DMS53 (cell line): ENCODE measurements around the gene PDCD11.
"Not testable (repeated sequence)": the region's sequence is repeated elsewhere in the genome, so short reads cannot be mapped to it uniquely, and the experiment has no call there.

Experiments used
- DNase-seq: peaks from one replicate; lab custom pipeline; 2025; lab: John Stamatoyannopoulos, UW

Gene PDCD11, protein sequence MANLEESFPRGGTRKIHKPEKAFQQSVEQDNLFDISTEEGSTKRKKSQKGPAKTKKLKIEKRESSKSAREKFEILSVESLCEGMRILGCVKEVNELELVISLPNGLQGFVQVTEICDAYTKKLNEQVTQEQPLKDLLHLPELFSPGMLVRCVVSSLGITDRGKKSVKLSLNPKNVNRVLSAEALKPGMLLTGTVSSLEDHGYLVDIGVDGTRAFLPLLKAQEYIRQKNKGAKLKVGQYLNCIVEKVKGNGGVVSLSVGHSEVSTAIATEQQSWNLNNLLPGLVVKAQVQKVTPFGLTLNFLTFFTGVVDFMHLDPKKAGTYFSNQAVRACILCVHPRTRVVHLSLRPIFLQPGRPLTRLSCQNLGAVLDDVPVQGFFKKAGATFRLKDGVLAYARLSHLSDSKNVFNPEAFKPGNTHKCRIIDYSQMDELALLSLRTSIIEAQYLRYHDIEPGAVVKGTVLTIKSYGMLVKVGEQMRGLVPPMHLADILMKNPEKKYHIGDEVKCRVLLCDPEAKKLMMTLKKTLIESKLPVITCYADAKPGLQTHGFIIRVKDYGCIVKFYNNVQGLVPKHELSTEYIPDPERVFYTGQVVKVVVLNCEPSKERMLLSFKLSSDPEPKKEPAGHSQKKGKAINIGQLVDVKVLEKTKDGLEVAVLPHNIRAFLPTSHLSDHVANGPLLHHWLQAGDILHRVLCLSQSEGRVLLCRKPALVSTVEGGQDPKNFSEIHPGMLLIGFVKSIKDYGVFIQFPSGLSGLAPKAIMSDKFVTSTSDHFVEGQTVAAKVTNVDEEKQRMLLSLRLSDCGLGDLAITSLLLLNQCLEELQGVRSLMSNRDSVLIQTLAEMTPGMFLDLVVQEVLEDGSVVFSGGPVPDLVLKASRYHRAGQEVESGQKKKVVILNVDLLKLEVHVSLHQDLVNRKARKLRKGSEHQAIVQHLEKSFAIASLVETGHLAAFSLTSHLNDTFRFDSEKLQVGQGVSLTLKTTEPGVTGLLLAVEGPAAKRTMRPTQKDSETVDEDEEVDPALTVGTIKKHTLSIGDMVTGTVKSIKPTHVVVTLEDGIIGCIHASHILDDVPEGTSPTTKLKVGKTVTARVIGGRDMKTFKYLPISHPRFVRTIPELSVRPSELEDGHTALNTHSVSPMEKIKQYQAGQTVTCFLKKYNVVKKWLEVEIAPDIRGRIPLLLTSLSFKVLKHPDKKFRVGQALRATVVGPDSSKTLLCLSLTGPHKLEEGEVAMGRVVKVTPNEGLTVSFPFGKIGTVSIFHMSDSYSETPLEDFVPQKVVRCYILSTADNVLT (N-terminal part only)

DNA sequence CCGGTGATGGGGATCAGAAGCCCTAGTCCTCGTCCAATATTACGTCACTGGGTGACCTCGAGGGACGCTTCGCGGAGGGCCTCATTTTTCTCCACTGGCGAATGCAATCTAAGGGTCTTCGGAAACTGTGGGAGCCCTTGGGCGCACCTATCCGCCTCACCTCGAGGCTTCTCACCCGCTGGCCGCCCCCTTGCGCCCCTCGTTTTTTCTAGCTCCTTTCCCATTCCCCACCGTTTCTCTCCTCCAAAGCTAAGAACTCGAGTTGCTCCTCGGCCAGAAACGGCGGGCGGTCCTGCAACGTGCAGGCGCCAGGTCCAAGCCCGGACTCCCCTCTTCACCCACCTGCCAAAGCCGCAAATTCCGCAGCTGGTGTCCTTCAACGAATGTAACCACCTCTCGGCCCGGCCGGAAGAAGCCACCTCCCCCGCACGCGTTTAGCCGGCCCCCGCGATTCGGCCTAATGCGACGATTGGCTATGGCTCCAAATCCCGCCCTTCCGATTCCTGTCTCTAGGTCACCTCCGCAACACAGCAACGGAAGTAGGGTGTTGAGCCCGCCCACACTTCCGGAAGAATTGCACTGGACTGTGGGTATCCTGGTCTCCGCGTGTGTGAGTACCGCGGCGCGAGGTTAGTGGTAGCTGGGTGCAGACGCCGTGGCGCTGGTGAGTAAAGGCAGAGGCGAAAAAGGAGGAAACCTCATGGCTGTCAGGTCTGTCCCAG, at the start of gene PDCD11, which contains the start of gene ATP5MK:
TSS of gene PDCD11 (plus strand) at position 560 of the 722 bp plus-strand sequence. CDS start 1,801 bp downstream, outside the sequence.
TSS of gene ATP5MK (minus strand) at position 409 of the 722 bp plus-strand sequence. CDS start 4,018 bp downstream, outside the sequence.
- DNase-seq: peak; percentile 99

- DNase-seq: no peak
Observed at GRCh38 chr10:103350175-103350516, 46.3 kb upstream of the PDCD11 start.

- DNase-seq: peak; percentile 89
Observed at GRCh38 chr10:103350517-103351260, 45.7 kb upstream of the PDCD11 start, which contains the start of gene PCGF6. PCGF6 (minus strand) TSS chr10:103351140; CDS start chr10:103351066, 74 bp downstream.

GRCh38 chr10:103353281-103353680, 43.1 kb upstream of the PDCD11 start:
- DNase-seq: peak; percentile 18

DNA sequence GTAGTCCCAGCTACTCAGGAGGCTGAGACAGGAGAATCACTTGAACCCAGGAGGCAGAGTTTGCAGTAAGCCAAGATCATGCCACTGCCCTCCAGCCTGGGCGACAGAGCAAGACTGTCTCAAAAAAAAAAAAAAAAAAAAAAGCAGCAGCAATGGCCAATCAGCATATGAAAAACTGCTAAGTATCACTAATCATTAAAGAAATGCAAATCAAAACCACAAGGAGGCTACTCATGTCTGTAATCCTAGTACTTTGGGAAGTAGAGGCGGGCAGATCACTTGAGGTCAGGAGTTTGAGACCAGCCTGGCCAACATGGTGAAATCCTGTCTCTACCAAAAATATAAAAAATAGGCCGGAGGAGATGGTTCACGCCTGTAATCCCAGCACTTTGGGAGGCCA, 41.9 kb upstream of the PDCD11 start:
- DNase-seq: not testable (repeated sequence)

- no peak for DNase-seq
Observed at GRCh38 chr10:103355906-103356599, 40.4 kb upstream of the PDCD11 start.

DNA sequence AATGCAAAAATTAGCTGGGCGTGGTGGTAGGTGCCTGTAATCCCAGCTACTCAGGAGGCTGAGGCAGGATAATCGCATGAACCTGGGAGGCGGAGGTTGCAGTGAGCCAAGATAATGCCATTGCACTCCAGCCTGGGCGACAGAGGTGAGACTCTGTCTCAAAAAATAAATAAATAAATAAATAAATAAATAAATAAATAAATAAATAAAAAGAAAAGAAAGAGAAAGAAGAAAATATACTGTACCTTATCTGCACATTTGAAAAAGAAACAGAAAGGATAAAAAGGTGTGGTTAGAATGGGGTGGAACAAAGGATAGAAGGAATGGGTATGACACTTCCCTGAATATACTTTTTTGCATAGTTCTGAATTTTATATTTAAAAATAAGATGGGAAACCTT, 36.9 kb upstream of the PDCD11 start:
- peak; percentile 33 for DNase-seq

- DNase-seq: peak; percentile 59
Observed at GRCh38 chr10:103360791-103361190, 35.6 kb upstream of the PDCD11 start.

GRCh38 chr10:103367379-103367781, 29.0 kb upstream of the PDCD11 start:
- peak; percentile 65 for DNase-seq

DNA sequence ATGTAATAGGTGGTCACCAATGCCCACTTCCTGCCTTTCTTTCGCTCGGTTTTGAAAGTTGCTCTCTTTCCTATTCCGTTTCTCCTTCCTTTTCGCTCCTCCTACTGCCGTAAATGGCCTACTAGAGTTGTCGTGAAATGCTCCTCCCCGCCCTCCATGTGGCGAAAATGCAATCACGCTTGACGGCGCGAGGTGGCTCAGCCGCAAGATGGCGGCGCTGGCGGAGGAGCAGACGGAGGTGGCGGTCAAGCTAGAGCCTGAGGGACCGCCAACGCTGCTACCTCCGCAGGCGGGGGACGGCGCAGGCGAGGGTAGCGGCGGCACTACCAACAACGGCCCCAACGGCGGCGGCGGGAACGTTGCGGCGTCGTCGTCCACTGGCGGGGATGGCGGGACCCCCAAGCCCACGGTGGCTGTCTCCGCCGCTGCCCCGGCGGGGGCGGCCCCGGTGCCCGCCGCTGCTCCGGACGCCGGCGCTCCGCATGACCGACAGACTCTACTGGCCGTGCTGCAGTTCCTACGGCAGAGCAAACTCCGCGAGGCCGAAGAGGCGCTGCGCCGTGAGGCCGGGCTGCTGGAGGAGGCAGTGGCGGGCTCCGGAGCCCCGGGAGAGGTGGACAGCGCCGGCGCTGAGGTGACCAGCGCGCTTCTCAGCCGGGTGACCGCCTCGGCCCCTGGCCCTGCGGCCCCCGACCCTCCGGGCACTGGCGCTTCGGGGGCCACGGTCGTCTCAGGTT, 28.5 kb upstream of the PDCD11 start, which contains the start of gene TAF5:
TSS of gene TAF5 (plus strand) at position 195 of the 737 bp plus-strand sequence. CDS start at position 209, 14 bp downstream.
- peak; percentile 98 for DNase-seq

DNA sequence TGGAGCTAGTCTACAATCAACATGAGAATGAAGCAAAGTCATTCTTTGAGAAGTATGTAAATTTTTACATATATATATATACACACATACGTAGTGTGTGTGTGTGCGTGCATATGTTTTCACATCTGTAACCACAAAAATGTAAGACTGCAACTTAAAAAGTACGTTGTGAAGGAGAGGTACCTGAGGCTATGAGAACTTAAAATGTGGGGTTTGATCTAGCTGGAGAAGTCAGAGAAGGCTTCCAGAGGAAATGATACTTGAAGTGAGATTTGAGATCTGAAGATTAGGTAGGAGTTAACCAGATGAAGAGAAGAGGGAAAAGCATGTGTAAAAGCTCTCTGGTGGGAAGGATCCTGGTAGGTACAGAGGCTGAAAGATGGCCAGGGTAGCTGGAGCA, 22.9 kb upstream of the PDCD11 start:
- DNase-seq: no peak

- DNase-seq: no peak
Observed at GRCh38 chr10:103374263-103374662, 22.2 kb upstream of the PDCD11 start.

- no peak for DNase-seq
Observed at GRCh38 chr10:103382769-103383168, 13.7 kb upstream of the PDCD11 start.

DNA sequence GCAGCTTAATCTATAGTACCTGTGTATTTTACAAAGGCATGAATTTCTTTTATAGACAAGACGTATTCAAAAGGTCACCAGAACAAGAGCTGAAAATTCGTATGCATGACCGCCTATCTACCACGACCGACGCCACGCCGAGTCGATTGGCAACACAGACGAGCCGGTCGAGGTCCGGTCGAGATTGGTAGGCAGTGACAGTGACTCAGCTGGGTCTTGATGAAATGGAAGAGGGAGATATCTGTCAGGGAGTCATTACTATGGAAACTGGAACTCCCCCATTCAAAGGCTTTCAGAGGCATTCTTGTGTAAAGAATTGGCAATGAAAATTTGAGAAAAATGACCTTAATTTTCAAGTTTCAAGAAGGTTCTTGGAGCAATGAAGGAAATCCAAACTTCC, 2.2 kb upstream of the PDCD11 start:
- DNase-seq: no peak

GRCh38 chr10:103395754-103396066, 716 bp upstream of the PDCD11 start:
- peak; percentile 48 for DNase-seq

DNA sequence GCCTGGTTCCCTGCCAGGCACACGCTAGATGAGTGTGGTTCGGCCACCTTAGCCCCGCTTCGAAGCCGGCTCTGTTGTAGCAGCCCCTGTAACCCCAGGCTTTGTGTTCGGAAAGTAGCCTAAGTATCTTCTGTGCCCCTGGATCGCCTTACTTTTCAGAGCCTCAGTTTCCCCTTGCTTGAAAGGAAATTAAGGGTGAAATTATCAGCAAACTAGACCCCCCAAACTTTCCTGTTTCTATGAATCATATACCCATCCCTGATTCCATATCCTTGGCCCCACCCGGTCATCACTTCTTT, 312 bp downstream of the PDCD11 start:
- no peak for DNase-seq

DNA sequence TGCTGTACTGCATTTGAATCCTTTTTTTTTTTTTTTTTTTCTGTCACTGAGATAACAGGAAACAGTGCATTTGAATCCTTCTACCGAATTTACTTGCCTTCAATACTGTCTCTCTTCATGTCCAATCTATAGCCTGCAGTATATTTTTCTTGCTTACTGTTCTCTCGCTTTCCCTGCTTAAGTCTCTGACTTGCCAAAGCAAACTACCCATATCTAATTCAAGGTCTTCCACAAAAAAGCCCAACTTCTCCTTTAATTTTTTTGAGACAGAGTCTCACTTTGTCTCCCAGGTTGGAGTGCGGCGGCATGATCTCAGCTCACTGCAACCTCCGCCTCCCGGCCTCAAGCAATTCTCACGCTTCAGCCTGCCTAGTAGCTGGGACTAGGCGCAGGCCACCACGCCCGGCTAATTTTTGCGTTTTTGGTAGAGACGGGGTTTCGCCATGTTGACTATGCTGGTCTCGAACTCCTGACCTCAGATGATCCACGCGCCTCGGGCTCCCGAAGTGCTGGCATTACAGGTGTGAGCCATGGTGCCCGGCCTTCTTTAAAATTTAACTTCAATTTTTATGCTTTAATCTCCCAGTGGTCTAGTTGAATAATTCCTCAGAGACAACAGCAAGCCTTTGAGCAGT, 882 bp downstream of the PDCD11 start:
- DNase-seq: peak; percentile 27

GRCh38 chr10:103413564-103413963, 17.1 kb downstream of the PDCD11 start:
- no peak for DNase-seq

- no peak for DNase-seq
Observed at GRCh38 chr10:103415581-103415980, 19.2 kb downstream of the PDCD11 start.
